Right lobe of liver (tissue), 6 donors: Measurements from ENCODE around the gene PACRG. TPM values are rescaled to one million over a fixed set of nuclear protein-coding genes. Genes with fewer than 3 reads are reported as not detected.

ENCODE experiments used
- ATAC-seq, 4 donors: fragments of 200-7000 bp; cut with Tn5 transposase; one replicate each; pipeline ENCODE4 v1.9.1; 2020; ENCODE audit warnings: mild to moderate bottlenecking in 4 of 4, moderate library complexity in 4 of 4
- DNase-seq, 3 donors: peaks; one replicate each; pipeline ENCODE4 v3.0.0-alpha.2; 2020
- H3K27ac ChIP-seq, 3 donors: fragments of 200-600 bp; one replicate each; pipeline ENCODE4 v1.8.0; 2022
- H3K27me3 ChIP-seq, 2 donors: fragments of 200-600 bp; one replicate each; pipeline ENCODE4 v1.8.0; 2022
- H3K36me3 ChIP-seq, 4 donors: fragments of 200-600 bp; sonication (generic) in 1 of 4; one replicate each; pipeline versions ENCODE4 v1.5.1 to v1.8.0; 2017 to 2022; ENCODE audit warnings: control low read depth in 1 of 4
- H3K4me1 ChIP-seq, 4 donors: fragments of 200-600 bp; sonication (generic) in 1 of 4; one replicate each; pipeline versions ENCODE4 v1.5.1 to v1.8.0; 2017 to 2022; ENCODE audit warnings: control low read depth in 1 of 4
- H3K4me3 ChIP-seq, 3 donors: fragments of 200-600 bp; one replicate each; pipeline ENCODE4 v1.8.0; 2022
- H3K9me3 ChIP-seq, 4 donors: fragments of 200-600 bp; sonication (generic) in 1 of 4; one replicate each; pipeline versions ENCODE4 v1.5.1 to v1.8.0; 2017 to 2022; ENCODE audit warnings: control low read depth in 1 of 4
- CTCF ChIP-seq, 4 donors: fragments of 200-600 bp in 3 of 4; fragments of 450-650 bp in 1 of 4; IDR thresholded peaks; one replicate each; pipeline versions ENCODE4 v1.5.1 to v1.8.0; 2016 to 2022; ENCODE audit warnings: antibody characterized with exemption in 4 of 4, mild to moderate bottlenecking in 2 of 4
- POLR2A ChIP-seq: fragments of 450-650 bp; IDR thresholded peaks from one replicate; pipeline ENCODE4 v1.6.1; 2017; ENCODE audit warnings: antibody characterized with exemption, mild to moderate bottlenecking
- WGBS: methylation state at CpG from one replicate; pipeline ENCODE4 v1.1.6; 2018; ENCODE audit warnings: low coverage, low lambda C conversion rate; ENCODE audit not compliant: insufficient coverage; ENCODE audit errors: missing lambda C conversion rate; 5-methylcytosine and 5-hydroxymethylcytosine counted together
- intact Hi-C, 2 donors: fragments of 100-400 bp; cut with DNase I; formaldehyde crosslinking; loops; one replicate each; pipeline versions ENCODE4 v1.11.2 to v1.14.1; 2022
- total RNA-seq, 6 experiments: library from RNA; depleted of rRNA in 2 of 6; stranded (reverse); fragments of >200 nt in 2 of 6; fragmentation: NEBNext Ultra II Directional in 3 of 6; extraction: Animal tissue kit (Norgen Biotek cat#: 25700) in 3 of 6; gene quantifications; one replicate each; pipeline versions ENCODE4 v1.1.0 to v1.2.4, GENCODE V29; 2016 to 2023
- donor health status: DM: no; HTN: yes; CAD: no.
- donor health status: DM: no; HTN: no; CAD: no.
- donor health status: DM: no; HTN: no; CAD: no.
- donor health status: DM: no; HTN: yes; CAD: no.
- donor health status: DM: no; HTN: yes; CAD: no.

The PACRG gene
- total RNA-seq, 6 experiments from 2014 or later, result 0.25 to 5.3 (median 2.7) TPM

DNA sequence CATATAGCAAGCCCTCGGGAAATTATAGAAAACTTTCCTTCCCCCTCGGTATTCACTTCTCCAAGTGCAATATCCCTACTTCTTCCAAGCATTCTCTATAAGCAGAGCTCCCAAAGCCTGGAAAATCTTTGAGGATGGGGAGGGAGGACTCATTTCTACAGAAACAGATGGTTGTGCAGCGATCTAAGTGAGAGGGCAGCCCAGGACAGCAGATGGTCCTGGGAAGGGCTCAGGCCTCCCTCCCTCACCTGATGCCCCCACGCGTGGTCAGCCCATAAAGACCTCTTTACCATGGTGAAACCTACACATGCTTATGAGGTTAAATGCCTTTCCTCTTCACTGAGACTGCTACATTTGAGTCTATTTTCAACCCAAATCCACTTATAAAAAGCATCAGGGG, 367.1 kb downstream of the PACRG start:
- Histone ChIP-seq H3K27ac (no peak overlapping the region), H3K4me1 (no peaks in the 10 kb centered on the region), H3K4me3 (no peak overlapping the region), H3K36me3 (no peaks in the 10 kb centered on the region), H3K9me3 (no peaks in the 10 kb centered on the region), H3K27me3 (no peaks in the 10 kb centered on the region)
- DNase-seq (no peak), ATAC-seq (no peak)
- intact Hi-C loops, result no loop called here
- WGBS, result 84% methylated on average over 4 of the region's 5 CpGs
- TF ChIP-seq POLR2A (no peak), CTCF (IDR thresholded peaks at IDR 0.05) (no peak)

- WGBS, result 83% methylated on average over 1 of the region's 9 CpGs
- Histone ChIP-seq H3K27me3 (no peaks in the 10 kb centered on the region), H3K4me1 (no peaks in the 10 kb centered on the region), H3K4me3 (no peak overlapping the region), H3K36me3 (no peaks in the 10 kb centered on the region), H3K27ac (no peak overlapping the region), H3K9me3 (no peaks in the 10 kb centered on the region)
- TF ChIP-seq POLR2A, result no peak
- no peak for TF ChIP-seq CTCF (IDR thresholded peaks at IDR 0.05)
- DNase-seq (no peak), ATAC-seq (no peak)
- intact Hi-C loops, result no loop called here
Observed at GRCh38 chr6:163095401-163095800, 367.6 kb downstream of the PACRG start.

DNA sequence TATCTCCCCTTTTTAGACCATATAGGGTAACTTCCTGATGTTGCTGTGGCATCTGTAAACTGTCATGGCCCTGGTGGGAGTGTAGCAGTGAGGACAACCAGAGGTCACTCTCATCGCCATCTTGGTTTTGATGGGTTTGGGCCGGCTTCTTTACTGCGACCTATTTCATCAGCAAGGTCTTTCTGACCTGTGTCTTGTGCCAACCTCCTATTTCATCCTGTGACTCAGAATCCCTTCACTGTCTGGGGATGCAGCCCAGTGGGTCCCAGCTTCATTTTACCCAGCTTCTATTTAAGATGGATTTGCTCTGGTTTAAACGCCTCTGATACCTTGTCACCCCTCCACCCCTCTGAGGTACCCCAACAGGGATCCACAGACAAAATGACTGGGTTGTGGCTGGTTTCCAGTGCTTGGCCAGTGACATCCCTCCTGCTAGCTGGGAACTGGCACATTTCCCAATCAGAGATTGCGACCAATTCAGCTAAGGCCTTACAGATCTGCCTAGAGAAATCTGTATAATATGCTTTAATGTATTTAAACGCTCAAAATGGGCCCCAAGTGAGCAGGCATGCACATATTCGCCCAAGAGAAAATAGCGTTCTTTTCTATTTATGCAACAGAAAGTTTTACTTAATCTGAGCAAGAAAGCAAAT, 371.2 kb downstream of the PACRG start:
- Histone ChIP-seq H3K27ac (no peak overlapping the region), H3K4me1 (no peaks in the 10 kb centered on the region), H3K9me3 (no peaks in the 10 kb centered on the region), H3K27me3 (no peaks in the 10 kb centered on the region), H3K4me3 (no peak overlapping the region), H3K36me3 (no peaks in the 10 kb centered on the region)
- WGBS, result 78% methylated on average over 8 of the region's 8 CpGs
- intact Hi-C loops, result no loop called here
- TF ChIP-seq POLR2A (no peak), CTCF (IDR thresholded peaks at IDR 0.05) (no peak)
- no peak for ATAC-seq
- no peak for DNase-seq

DNA sequence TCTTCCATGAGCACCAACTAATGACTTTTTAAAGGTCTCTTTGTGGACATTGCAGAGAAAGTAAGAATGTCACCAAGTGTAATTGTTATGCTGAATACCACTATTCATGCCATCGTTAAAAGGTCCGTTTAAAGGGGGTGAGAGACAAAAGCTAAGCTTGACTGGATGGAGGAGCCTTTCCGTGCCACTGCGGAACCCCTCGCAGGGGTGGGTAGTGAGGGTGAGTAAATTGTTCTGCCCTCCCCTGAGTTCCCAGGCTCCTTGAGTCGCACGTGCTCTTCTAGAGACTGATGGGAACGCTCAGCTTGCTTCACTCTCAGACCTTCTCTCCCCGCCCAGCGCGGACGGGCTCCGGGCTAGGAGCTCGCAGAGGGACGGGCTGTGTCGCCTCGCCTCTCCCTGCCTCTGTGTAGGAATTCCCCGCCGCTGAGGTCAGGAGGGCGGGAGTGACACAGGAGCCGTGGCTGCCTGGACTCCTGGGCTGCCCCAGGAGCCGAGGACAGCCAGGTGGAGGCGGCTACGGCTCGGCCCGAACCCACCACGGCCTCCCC, 371.9 kb downstream of the PACRG start:
- 76% methylated on average over 5 of the region's 27 CpGs for WGBS
- intact Hi-C loops, result no loop called here
- no peaks in the 10 kb centered on the region for H3K27me3 ChIP-seq
- H3K27ac ChIP-seq, result no peak overlapping the region
- ATAC-seq (peak in 1 of 4 donors; percentile 33), DNase-seq (no peak)
- no peaks in the 10 kb centered on the region for H3K4me1 ChIP-seq
- H3K4me3 ChIP-seq, result no peak overlapping the region
- H3K36me3 ChIP-seq, result no peaks in the 10 kb centered on the region
- TF ChIP-seq POLR2A (no peak), CTCF (IDR thresholded peaks at IDR 0.05) (no peak)
- no peaks in the 10 kb centered on the region for H3K9me3 ChIP-seq
